Activated CD8-positive, alpha-beta memory T cell treated with anti-CD3 and anti-CD28 coated beads, Interleukin-2, amount 50 U/mL, for 48 hours (primary cell): ENCODE measurements around the gene SOBP.

ENCODE experiments used
- DNase-seq: peaks from one replicate; pipeline ENCODE4 v3.0.0-alpha.2; 2020

Gene SOBP

DNA sequence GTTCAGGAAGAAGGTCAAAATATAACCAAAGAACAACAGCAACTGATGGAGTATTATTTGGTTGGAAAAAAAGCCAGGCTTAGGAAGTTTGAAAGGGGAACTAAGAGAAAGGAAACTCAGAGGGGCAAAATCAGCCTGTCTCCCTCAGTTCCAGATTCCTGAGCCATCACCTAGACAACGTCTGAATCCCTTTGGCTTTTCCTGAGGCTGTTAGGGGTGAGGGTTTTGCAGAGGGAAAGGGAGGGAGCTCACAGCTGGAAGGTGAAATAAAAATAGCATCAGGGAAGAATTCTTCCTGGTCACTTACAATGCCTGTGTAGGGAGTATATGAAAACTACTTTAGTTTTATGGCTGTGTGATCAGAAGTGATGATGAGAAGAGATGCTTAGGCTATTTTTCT lies 100.5 kb downstream of the SOBP start:
- DNase-seq = no peak

GRCh38 chr6:107591346-107591745 lies 101.4 kb downstream of the SOBP start:
- DNase-seq = no peak

GRCh38 chr6:107592806-107593205 lies 102.9 kb downstream of the SOBP start:
- no peak for DNase-seq

DNA sequence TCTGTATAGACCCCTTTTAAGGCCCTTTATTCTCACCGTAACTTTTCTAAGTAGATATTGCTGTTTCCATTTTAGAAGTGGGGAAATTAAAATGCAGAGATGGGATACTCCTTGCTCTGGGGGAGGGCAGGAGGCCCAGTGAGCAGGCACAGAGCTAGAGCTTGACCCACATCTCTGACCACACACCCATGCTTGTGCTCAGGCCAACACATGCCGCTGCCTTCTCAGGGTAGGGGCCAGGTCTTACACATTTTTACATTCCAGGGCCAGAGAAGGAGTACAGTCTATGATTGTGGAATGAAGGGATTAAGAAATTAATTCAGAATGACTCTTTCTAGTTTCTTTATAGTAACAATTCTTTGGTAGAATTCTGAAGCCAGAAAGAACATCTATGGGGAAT lies 104.8 kb downstream of the SOBP start:
- DNase-seq = no peak

DNA sequence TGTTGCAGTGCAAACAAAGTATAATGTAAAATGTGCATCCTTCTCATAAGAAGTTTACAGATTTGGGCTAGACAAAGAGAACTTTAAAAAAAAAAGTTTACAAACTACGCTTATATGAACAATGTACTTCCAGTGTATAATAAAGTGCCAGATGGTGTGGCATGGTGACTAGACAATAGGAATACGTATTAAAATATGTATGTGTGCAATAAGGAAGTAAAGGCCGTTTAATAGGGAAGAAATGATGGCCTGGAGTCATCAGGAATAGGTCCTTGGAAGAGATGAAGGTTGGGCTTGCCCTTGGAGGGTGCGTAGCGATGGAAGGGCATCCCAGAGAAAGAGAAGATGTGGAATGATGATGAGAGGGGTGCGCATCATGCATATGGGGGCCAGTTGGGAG lies 108.2 kb downstream of the SOBP start:
- DNase-seq = no peak

- DNase-seq = no peak
Observed at GRCh38 chr6:107599043-107599442, 109.1 kb downstream of the SOBP start.

DNA sequence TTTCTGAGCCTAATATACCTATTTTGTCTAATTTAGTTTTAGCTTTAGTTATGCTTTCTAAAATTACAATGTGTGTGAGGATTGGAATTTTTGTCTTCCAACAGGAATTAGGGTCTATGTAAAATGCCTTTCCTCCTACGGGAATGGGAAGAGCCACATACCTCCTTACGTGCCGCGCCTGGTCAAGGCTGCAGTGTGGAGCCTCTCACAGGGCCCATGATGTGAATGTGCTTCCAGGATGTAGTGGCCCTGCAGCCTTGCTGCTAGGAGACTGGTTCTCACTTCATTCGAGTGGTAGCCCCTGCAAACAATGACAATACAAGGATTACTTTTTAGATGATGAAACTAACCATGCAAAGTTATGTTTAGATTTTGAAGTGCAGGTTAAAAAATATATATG lies 110.2 kb downstream of the SOBP start:
- DNase-seq = no peak

DNA sequence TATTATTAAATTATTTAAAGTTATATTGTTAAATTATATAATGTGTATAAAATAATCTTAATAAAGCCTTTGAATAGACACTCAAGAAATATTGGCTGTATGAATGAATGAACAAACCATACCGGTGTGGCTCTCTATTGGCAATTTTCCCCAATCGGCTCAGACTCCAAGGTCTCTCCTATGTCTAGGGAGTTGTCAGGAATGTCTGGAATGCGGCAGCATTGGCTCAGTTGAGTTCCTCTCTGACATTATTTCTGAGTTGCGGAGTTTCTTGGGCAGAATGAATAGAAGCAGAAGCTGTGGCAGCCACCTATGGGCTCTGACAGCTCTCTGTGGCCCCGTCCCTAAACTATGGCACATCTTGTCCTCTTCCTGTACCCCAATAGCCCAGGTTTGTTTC lies 111.0 kb downstream of the SOBP start:
- no peak for DNase-seq

GRCh38 chr6:107601406-107601805 lies 111.5 kb downstream of the SOBP start:
- DNase-seq = no peak

DNA sequence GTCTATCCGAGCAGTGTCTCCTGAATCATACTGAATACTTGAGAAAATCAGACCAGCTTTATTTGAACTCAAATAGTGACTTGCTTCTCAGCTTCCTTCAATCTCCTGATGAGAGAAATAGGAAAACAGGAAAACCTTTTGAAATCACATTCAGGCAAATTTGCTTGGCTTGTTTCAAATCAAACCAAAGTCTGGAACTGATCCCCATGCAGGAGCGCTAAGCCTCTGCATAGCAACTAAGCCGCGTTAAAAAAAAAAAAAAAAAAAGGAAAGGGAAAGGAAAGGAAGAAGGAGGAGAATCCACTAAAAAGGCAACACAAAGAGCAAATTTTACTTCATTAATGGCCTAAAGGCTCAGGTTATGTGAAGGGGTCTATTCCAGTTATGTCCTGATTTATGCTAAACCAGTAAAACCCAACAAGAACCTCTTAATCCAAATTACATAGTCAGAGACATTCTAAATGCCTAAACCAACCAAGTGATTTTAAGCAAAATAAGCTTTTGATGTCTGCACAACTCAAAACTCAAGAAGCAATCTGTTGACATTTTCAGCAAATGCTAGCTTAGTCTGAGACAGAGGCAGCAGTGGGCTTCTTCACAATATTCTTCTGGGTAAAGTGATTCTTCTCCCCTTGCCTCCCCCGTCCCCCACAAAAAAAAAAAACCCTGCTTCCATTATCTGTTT lies 112.5 kb downstream of the SOBP start:
- DNase-seq = no peak

DNA sequence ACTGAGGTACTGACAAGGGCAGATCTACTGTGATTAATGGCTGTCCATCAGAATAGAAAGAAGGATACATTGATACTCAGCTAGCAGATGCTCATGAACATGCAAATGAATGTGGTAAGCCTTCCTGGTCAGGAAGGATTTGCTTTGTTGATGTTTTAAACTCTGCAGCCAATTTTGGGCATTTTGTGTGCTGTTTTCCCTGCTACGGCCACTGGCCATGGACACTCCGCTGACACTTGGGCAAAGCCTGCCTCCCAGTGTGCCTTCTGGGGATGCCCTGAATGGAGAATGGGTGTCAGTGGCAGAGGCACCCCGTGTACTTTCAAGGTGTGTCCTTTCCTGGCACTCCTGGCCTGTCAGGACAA lies 113.1 kb downstream of the SOBP start:
- no peak for DNase-seq

DNA sequence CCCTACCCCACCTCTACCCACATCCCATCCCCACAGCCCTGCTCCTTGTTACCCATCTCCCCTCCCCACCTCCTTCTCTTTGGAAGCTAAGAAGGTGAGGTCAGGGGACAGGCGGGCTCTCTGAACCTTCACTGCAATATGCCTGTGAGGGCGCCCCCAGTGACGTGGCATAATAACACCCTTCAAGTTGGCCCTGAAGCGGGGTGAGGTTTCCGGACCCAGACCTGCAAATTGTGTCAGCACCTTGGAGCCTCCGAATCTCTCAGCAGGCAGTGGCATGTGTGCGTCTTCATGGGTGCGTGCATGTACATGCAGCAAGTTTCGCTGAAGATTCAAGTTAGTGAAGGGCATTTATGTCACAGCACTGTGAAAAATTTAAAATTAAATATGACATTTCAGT lies 114.6 kb downstream of the SOBP start:
- no peak for DNase-seq

DNA sequence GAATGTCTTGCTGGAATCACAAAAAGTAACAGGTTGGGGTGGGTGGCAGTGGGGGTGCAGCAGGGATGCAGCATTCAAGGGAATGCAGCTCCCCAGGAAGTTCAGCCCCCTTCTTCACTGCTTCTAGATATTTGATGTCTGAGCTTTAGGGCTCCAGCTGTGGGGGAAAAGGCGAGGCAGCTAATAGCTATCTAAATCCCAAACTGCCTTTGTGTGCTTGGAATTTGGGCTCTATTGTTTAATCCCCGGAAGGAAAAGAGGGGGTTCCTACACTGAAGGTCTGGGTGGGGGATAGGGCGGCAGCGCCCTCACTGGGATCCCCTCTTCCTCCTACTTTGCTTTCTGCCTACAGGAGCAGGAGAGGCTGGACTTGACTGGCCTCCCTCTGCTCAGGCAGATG lies 116.5 kb downstream of the SOBP start:
- no peak for DNase-seq

GRCh38 chr6:107607116-107607515 lies 117.2 kb downstream of the SOBP start:
- DNase-seq = no peak

DNA sequence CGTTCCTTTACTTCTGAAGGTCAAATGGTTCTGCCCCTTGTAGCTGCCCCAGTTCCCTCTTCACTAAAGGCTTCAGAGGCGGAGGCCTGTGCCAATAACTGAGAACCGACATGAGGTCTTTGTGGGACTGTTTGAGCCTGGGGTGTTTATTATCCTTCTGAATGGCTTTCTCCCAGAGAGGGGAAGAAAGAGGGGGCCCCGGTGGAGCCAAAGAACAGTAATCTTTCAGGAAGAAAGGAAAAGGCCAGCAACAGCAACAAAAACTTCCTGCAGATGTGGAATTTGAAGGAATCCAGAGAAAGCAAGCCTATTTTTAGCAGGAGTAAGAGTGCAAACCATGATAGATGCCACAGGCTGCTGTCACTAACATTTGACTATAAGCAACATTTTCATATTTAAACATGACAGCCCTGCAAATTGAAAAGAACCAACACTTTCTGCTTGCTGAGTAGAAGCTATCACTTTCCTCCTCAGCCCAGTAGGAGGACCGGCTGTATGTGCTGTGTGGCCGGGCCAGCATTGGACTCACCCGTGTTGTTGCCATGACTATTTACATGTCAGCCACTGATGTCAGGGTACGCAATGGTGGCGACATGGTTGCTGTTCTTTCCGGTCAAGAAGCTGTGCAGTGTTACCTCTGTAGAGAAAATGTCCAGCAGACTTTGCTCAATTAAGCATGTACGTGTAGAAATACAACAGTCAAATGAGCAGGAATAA lies 121.3 kb downstream of the SOBP start:
- no peak for DNase-seq

GRCh38 chr6:107612762-107613415 lies 123.0 kb downstream of the SOBP start:
- DNase-seq = no peak

DNA sequence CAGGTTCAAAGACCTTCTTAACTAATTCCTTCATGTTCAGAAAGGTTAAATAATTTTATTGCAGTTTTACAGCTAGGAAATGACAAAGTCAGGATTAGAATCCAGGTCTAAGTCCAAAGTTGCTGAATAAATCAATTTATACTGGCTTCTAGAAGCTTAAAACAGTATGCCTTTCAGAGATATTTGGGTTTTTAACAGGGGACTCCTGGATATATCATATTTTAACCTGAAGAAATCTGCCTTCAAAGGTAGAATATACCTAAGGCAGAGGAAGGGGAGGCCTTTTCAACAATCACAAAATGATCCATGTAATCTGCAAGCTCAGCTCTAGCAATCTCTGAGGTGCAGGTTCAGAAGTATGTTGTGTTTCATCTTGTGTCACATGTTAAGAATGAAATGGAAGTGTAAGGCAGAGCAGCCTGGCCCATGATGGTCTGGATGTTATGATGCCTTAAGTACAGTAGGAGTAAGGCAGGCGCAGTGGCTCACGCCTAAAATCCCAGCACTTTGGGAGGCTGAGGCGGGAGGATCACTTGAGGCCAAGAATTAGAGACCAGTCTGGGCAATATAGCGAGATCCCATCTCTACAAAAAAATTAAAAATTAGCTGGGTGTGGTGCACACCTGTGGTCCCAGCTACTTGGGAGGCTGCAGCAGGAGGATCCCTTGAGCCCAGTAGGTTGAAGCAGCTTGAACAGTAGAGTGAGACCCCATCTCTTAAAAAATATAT lies 123.9 kb downstream of the SOBP start:
- DNase-seq = no peak

- no peak for DNase-seq
Observed at GRCh38 chr6:107614828-107615227, 124.9 kb downstream of the SOBP start.

DNA sequence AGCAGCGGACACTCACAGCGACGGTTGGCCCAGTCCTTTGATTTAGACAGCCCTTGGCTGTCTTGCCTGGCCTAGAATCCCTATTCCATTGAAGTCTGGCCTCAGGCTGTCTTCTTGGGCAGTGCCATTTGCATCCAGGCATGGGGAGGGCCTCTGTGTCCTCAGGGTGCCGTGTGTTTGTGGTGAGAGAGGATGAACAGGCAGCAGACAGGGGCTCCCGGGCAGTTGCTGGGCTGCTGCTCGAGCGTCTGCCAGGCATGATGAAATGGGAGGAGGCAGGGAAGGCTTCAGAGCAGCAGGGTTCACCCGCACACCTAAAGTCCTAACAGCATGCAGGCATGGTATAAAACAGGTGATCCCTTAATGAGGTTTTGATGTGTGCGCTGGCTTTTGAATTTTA lies 126.9 kb downstream of the SOBP start:
- DNase-seq = no peak

DNA sequence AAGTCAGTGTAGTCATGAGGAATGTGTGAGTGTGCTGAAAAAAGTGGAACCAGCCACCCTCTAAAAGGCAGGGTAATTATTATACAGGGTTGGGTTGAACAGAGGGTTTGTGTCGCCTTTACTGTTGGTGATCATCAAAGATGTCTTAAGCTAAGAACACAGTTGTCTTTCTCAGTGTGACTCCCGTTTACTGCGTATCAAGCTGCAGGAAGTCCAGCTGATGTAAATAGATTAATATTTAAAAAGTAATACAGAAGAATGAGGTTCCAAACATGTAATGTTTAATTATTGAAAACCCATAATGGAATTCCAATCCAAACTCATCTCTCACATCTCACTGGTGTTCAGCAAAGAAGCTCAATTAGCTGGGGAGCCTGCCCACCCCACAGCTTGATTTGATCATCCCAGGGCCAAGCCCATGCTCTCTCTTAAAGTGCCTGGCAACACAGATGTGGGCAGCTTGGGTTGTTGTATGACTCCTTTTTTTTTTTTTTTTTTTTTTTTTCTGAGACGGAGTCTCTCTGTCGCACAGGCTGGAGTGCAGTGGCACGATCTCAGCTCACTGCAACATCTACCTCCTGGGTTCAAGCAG lies 127.5 kb downstream of the SOBP start:
- DNase-seq = no peak

DNA sequence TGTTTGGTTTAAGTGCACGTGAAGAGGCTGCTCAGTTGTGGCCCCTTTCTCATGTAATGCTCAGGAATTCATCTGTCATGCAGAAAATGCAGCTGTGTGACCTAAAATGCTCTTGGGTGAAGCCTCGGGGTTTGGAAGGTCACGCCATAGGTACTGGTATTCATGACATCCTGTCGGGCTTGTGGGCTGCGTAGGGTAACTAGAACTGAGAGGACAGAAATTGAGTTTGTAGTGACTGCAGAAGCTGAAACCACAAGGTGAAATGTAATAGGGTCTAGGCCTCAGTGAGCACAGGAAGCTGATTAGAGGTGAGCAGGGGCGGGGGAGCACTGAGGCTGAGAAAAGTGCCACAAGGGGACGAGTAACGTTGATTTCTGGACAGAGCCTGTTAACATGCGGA lies 128.8 kb downstream of the SOBP start:
- peak; percentile 63 for DNase-seq

DNA sequence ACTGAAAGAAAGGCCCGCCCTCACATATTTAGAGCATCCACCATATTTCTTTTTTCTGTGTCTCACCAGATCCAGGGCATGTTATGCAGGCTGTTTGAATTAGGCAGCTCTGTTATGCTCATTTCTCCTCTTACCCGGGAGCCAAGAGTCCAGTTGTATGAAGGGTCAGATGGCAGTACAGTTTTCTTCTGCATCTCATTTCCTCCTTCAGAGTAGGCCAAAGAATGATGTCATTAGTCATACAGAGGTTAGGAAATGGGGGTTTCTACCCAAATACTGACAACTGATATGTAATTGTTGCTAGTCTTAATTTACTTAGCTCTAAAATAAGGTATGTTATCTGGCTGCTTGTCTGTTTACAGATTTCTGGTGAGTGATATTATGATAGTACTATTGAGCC lies 130.8 kb downstream of the SOBP start:
- DNase-seq = no peak

DNA sequence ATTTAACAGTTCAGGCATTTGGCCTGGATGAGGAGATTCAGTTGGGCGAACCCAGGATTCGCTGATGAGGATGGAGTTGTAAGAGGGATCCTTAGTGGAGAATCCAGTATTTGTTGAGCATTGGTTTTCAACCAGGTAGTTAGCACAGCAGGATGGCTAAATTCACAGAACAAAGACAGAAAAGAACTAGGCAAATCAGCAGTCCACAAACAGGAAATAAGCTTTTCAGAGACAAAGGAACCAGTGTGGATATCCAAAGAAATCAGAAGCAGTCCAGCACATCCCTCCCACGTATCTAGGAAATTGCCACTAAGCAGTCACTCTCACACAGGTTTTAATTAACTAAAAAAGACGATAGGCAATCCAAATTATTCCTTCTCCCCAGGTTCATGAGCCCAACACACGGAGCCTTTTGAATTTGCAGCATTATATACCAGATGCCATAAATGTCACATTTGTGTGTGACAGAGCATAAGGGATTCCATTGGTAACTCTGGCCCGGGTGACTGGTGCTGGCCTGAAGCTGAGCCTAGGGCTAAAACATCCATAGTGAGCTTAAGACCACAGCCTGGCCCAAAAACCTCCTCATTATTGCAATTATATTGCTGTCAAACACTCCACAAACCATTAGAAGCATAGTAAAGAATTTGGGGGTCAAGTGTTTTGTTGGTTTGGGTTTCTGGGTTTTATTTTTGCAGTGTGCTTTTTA lies 131.5 kb downstream of the SOBP start:
- DNase-seq = no peak
